ENCODE results near the gene SLC38A8. TPM values are rescaled to one million over a fixed set of nuclear protein-coding genes. Genes with fewer than 3 reads are reported as not detected.

SLC38A8 gene
- polyA plus RNA-seq, 1 donor from 2014 or later, result not detected

GRCh38 chr16:83977056-83977815 is 65.4 kb downstream of the SLC38A8 start:
- Histone ChIP-seq H3K9ac (ENCODE audit: low read length) (no peak overlapping the region), H3K36me3 (ENCODE audit: insufficient read depth, low read length) (no peaks in the 10 kb centered on the region), H3K79me2 (replicated peaks; ENCODE audit: insufficient read depth, low read length) (no peaks in the 10 kb centered on the region), H3K4me3 (ENCODE audit: low read length) (no peak overlapping the region), H3K4me2 (ENCODE audit: low read length) (no peak overlapping the region), H3K9me3 (ENCODE audit: low read length) (peaks cover 2% of the 10 kb centered on the region), H3K27ac (ENCODE audit: low read length) (no peak overlapping the region), H3F3A (ENCODE audit: insufficient read depth, low read length, poor library complexity, severe bottlenecking) (no peaks in the 10 kb centered on the region), H3K27me3 (ENCODE audit: insufficient read depth, low read depth, low read length) (no peaks in the 10 kb centered on the region), H4K20me1 (ENCODE audit: insufficient read depth) (no peaks in the 10 kb centered on the region), H3K9me2 (ENCODE audit: insufficient read depth, low read length) (no peaks in the 10 kb centered on the region), H2AFZ (ENCODE audit: low read depth, low read length) (no peak overlapping the region)
- TF ChIP-seq SMC3 (conservative IDR thresholded peaks at IDR 0.05; ENCODE audit: poor library complexity), result no peak
- TF ChIP-seq POLR2AphosphoS5 (IDR thresholded peaks at IDR 0.05), result no peak
- no peak for TF ChIP-seq CTCF (IDR thresholded peaks at IDR 0.05; ENCODE audit: poor library complexity, severe bottlenecking)
- TF ChIP-seq MXI1 (conservative IDR thresholded peaks at IDR 0.05; ENCODE audit: poor library complexity, severe bottlenecking), result no peak
- TF ChIP-seq REST (IDR thresholded peaks at IDR 0.05; ENCODE audit: borderline replicate concordance), result no peak
- TF ChIP-seq EZH2 (IDR thresholded peaks at IDR 0.05; ENCODE audit: borderline replicate concordance, insufficient read depth, low read length, poor library complexity, severe bottlenecking), result no peak
- no peak for TF ChIP-seq EP300 (conservative IDR thresholded peaks at IDR 0.05; ENCODE audit: poor library complexity, severe bottlenecking)
- no peak for TF ChIP-seq RAD21 (conservative IDR thresholded peaks at IDR 0.05)
- TF ChIP-seq TAF1 (IDR thresholded peaks at IDR 0.05; ENCODE audit: low read depth), result no peak

GRCh38 chr16:83975590-83976260 is 66.9 kb downstream of the SLC38A8 start:
- Histone ChIP-seq H3K36me3 (ENCODE audit: insufficient read depth, low read length) (no peaks in the 10 kb centered on the region), H3K27me3 (ENCODE audit: insufficient read depth, low read depth, low read length) (no peaks in the 10 kb centered on the region), H3K9me2 (ENCODE audit: insufficient read depth, low read length) (no peaks in the 10 kb centered on the region), H4K20me1 (ENCODE audit: insufficient read depth) (no peaks in the 10 kb centered on the region), H2AFZ (ENCODE audit: low read depth, low read length) (no peak overlapping the region), H3K4me3 (ENCODE audit: low read length) (no peak overlapping the region), H3K4me2 (ENCODE audit: low read length) (no peak overlapping the region), H3F3A (ENCODE audit: insufficient read depth, low read length, poor library complexity, severe bottlenecking) (no peaks in the 10 kb centered on the region), H3K79me2 (replicated peaks; ENCODE audit: insufficient read depth, low read length) (no peaks in the 10 kb centered on the region), H3K9me3 (ENCODE audit: low read length) (no peaks in the 10 kb centered on the region), H3K9ac (ENCODE audit: low read length) (no peak overlapping the region), H3K27ac (ENCODE audit: low read length) (no peak overlapping the region)
- TF ChIP-seq SMC3 (conservative IDR thresholded peaks at IDR 0.05; ENCODE audit: poor library complexity) (no peak), POLR2AphosphoS5 (IDR thresholded peaks at IDR 0.05) (peak; percentile 38), EP300 (conservative IDR thresholded peaks at IDR 0.05; ENCODE audit: poor library complexity, severe bottlenecking) (peak; percentile 87)
